GM12878 (cell line): ENCODE measurements around the gene FFAR3.

Source experiments
- CHD2 ChIP-seq: IDR thresholded peaks from 2 replicates; pipeline ENCODE4 v1.6.1; 2011; ENCODE audit warnings: low read depth, low read length, improper control_type of control experiment, borderline replicate concordance
- CTCF ChIP-seq, 3 experiments: IDR thresholded peaks in 2 of 3; conservative IDR thresholded peaks in 1 of 3; 2 replicates each; pipeline ENCODE4 v1.5.1; 2011; ENCODE audit warnings: low read depth in 3 of 3, low read length in 3 of 3, mild to moderate bottlenecking in 3 of 3, control low read depth in 2 of 3, moderate library complexity in 2 of 3, inconsistent platforms in 1 of 3, mixed read lengths in 1 of 3; ENCODE audit not compliant: control insufficient read depth in 2 of 3, insufficient read depth in 1 of 3; ENCODE audit errors: extremely low read depth in 1 of 3
- REST ChIP-seq: IDR thresholded peaks from 2 replicates; pipeline ENCODE4 v1.6.1; 2012; ENCODE audit warnings: mild to moderate bottlenecking, low read depth, low read length
- TAF1 ChIP-seq: IDR thresholded peaks from 2 replicates; pipeline ENCODE4 v1.6.1; 2011; ENCODE audit warnings: mild to moderate bottlenecking, low read depth, low read length, borderline replicate concordance

- TF ChIP-seq CHD2 = no peak
- no peak for TF ChIP-seq TAF1
- TF ChIP-seq CTCF (IDR thresholded peaks at IDR 0.05 in 2 of 3, conservative IDR thresholded peaks at IDR 0.05 in 1 of 3; ENCODE audit: control insufficient read depth in 2 of 3, extremely low read depth in 1 of 3, insufficient read depth in 1 of 3, low read depth in 3 of 3, low read length in 3 of 3) = no peak
- no peak for TF ChIP-seq REST
Observed at GRCh38 chr19:35330475-35330874, 27.8 kb upstream of the FFAR3 start.
